GM21423 (cell line): ENCODE results near the gene KLF13.
"Not testable (repeated sequence)": the region's sequence is repeated elsewhere in the genome, so short reads cannot be mapped to it uniquely, and the experiment has no call there.

ENCODE experiments used
- ATAC-seq: cut with Tn5 transposase; IDR thresholded peaks from one replicate; pipeline ENCODE4 v1.9.1; 2021; ENCODE audit warnings: mild to moderate bottlenecking, moderate library complexity; ENCODE audit not compliant: unreplicated experiment

KLF13 gene

DNA sequence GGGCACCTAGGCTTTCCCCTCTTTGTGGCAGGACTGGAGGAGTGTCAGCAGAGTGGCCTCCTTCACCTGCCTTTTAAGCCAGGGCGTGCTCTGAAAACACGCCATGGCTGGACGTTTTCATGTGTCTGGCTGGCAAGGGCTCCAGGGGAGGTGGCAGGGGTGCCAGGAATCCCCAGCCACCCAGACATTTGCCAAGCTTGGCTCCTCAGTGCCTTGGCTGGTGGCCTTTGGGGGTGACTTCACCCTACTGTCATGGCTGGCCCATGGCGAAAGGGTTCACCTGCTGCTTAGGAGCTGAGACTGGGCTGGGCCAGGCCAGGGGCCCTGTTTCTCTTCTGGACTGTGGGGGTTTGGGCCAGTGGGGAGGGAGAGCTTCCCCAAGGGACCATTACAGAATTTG, 17.6 kb downstream of the KLF13 start:
- no peak for ATAC-seq

DNA sequence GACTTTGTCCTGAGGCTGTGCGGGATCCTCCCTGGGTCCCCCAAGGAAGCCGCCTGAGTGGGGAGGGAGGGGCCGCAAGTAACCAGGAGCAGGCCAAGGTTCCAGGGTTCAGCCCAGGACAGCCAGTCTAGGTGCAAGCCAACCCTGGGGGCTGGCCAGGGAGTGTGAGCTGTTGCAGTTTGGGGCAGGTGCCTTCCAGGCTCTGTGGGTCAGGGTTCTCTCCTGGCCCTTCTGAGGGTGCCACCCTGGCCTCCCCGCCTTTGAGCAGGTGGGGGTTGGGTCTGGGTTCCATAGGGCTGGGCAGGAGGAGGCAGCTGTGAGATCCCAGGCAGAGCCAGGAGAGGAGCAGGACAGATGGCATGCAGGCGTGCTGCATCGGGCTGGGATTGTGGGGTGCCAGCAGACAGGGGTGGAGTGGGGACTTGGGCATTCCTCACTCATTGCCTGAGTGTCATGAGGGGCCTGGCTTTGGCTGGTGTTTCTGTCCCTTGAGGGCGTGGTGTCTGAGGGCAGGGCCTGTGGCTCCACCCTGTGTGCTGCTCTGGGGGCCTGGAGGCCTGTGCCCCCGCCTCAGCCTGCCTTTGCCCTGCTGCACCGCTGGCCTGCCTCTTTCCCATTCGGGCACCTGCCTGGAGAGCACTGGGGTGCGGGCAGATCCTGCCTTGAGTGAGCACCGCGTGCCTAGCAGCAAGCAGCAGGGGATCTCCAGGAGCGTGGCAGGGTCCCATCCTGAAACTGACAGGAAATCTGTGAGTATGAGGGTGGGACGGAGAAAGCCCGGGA, 18.4 kb downstream of the KLF13 start:
- peak; percentile 31 for ATAC-seq

- ATAC-seq = peak; percentile 27
These were observed 19.2 kb downstream of the KLF13 start for GRCh38 chr15:31345606-31346366.

DNA sequence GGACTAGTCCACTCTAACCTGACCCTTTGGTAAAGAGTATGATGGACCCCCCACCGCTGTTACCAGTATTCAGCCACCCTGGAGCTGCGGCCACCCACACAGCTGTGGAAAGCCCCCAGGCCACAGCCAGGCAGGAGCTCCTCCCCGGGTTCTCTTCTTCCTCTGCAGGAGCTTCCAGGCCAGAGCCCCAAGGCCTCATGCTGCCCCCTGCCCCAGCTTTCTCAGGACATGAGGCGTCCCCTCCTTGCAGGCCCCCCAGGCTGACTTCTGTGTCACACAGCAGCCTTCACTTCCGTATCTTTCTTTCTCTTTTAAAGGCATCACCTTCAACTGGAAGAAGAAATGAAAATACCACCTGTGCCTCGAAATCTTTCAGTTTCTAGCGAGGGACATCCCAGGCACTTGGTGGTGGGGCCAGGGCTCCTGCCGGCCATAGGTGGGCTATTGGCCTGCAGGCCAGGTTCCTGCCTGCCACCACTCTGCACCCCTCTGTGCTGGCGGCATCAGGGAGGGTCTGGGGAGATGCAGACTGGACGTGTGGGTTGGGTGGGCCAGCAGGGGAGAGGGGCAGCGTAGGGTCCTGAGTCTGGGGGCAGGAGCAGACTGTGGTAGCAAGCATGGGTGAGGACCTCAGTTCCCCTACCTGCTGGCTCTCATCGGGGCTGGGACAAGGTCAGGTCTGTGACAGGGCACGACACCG, 19.9 kb downstream of the KLF13 start:
- ATAC-seq = peak; percentile 46

GRCh38 chr15:31347067-31347975, 20.7 kb downstream of the KLF13 start:
- ATAC-seq = no peak

GRCh38 chr15:31347981-31348803, 21.6 kb downstream of the KLF13 start:
- no peak for ATAC-seq

DNA sequence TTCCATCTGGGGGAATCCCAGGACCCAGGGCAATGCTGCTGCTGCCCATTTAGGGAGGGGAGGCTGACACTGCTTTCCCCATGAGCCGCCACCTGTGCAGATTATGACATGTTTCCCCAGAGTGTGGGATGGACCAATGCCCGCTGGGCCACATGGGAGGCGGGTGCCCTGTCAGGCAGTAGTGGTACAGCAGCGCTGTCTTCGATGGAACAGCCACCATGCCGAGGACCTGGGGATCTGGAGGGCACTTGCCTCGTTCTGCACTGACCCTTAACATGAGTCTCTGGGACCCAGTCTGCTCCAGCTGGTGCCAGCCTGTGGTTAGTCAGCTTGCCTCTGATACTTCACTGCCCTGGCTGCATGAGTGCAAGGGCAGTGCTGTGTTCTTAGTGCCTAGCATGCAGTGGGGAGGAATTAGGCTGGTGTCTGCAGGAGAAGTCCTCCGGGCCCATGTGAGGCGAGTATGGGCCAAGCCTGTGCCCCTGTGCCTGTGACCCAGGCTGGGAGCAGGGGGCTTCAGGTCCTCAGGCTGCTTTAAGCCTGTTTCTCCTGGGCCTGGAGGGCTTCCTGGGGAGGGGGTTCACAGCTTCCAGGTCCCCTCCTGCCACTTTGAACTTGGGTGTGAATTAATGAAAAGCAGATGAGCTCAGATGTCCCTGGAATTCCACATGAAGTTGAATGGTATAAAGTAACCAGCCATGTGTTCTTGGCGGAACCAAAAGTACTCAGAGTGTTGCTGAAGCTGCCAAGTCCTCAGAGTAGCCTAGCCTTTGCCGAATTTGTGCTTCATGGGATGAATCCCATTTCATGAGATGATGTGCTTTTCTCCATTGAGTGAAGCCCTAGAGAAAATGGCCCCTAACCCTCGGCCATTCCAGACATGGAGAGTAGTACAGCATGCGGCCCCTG, 22.9 kb downstream of the KLF13 start:
- ATAC-seq = no peak

GRCh38 chr15:31350771-31351170, 24.1 kb downstream of the KLF13 start:
- ATAC-seq = no peak

- ATAC-seq = no peak
These were observed 25.7 kb downstream of the KLF13 start for GRCh38 chr15:31352339-31352751.

DNA sequence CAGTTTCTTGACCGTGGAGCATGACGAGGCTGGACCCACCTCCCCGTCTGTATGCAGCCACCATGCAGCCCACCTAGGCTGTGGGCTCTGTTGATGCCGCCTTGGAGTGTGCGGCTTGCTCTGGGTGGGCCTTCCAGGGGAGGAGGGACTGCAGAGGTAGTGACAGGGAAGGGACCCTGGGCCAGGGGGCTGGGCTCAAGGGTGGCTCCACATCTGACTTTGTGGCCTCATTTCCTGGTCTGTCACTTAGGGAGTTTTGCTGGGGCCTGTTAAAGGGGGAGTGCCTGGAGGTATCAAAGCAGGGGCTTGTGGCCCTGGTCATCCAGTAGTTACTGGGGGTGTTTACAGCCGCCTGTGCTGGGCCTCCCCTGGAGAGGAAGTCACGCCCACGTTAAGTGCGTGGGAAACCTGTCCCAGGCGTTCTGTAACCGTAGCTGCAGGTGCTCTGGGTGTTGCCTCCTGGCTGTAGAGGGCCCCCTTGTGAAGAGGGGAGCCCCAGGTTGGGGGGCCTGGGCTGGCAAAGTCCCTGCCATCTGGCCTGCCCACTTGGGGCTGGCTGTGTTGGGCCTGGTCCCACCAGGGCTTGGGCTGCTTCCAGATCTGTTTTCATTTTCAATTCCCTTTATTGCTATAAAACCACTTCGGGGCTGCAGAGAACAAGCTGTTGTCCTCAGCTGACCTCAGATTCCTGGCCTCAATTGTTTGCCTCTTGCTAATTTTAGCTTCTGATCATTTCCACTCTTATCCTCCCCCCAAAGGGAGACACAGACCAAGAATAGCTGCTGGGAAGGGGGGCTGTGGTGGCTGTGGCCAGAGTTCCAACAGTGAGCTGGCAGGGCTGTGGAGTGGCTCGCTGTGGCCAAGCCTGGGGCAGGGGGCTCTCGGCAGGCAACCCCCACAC, 26.5 kb downstream of the KLF13 start:
- peak; percentile 66 for ATAC-seq

DNA sequence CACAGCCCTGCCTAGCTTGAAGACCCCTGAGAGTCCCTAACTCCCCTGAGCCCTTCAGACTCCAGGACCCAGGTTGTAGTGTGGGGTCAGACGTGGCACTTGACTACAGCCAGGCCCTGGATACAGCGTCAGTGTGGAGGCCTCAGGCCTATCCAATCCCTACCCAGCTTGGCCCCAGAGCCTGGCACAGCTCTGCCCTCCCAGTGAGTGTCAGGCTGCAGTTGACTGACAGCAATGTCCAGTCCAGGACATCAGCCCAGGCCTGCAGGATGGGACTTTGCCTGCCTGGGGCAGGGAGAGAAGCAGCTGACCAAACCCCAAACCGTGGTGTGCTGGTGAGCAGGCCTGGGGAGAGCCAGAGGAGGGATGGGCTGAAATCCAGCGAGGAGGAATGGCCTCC, 27.3 kb downstream of the KLF13 start:
- ATAC-seq = no peak

DNA sequence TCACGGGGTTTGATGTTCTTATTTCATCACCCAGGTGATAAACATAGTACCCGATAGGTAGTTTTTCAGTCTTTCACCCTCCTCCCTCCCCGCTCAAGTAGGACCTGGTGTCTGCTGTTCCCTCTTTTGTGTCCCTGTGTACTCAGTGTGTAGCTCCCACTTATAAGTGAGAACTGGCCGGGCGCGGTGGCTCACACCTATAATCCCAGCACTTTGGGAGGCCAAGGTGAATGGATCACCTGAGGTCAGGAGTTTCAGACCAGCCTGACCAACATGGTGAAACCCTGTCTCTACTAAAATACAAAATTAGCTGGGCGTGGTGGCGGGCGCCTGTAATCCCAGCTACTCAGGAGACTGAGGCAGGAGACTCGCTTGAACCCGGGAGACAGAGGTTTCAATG, 29.5 kb downstream of the KLF13 start:
- ATAC-seq = not testable (repeated sequence)

GRCh38 chr15:31357148-31357547, 30.5 kb downstream of the KLF13 start:
- no peak for ATAC-seq

- no peak for ATAC-seq
These were observed 31.5 kb downstream of the KLF13 start for GRCh38 chr15:31358163-31358562.

DNA sequence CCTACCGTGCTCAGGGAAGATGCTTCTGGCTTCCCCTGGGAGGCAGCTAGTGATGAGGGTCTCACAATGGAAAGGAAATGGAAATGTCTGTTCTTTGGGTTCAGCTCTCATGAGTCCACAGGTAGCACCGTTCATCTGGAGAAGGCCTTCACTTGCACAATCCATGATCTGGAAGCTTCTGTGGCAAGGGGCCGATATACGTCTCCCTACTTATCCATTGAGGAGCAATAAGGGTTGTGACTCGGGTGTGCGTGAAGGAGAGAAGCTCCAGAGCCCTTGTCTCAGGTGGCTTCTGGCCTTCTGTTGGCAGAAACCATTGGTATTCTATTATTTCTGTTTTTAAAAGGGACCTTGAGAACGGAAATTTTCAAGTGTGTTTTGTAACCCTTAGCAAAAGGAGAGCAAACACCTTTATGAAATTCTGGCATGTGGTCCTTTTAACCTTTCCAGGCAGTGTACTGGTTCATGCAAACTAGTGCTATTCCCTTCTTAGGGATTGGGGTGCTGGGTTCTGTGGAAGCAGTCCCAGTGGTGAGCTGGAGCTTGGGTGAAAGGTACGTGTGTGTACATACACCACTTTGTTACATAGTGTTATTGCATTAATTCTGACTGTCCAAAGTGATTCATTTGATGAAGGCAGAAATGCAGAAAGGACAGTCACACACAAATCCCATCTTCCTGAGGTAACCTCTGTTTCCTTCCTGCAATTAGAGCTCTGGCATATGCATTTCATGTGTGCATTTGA, 32.5 kb downstream of the KLF13 start:
- ATAC-seq = no peak

DNA sequence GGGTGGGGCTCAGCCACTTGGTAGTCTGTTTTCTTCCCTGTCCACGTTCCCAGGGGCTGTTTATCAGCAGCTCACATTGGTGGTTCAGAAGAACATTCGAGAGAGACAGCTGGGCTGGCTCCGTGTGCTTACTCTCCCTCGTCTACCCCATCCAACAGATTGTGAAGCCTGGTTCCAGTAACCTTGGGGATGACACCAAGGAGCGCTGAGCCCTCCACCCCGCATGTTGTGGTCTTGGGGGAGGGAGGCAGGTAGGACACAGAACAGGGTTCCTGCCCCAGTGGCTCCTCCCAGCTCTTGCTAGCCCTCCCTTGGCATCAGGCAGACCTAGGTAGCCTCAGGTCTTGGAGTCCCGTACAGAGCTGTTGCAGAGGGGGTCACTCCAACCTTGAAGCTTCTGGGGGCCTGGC, 33.1 kb downstream of the KLF13 start:
- ATAC-seq = no peak

GRCh38 chr15:31360158-31360561, 33.5 kb downstream of the KLF13 start:
- ATAC-seq = no peak
